Measurements from ENCODE around the gene ZNF107. TPM values are rescaled to one million over a fixed set of nuclear protein-coding genes. Genes with fewer than 3 reads are reported as not detected.
"Not testable (repeated sequence)": the region's sequence is repeated elsewhere in the genome, so short reads cannot be mapped to it uniquely, and the experiment has no call there.

The ZNF107 gene
- total RNA-seq, 1 experiment from 2014 or later = 7.3 TPM

- no peak for DNase-seq (ENCODE audit: low read depth)
These were observed 22.4 kb upstream of the ZNF107 start for GRCh38 chr7:64643566-64643965.

GRCh38 chr7:64651203-64651602, 14.7 kb upstream of the ZNF107 start:
- DNase-seq (ENCODE audit: low read depth) = no peak

- DNase-seq (ENCODE audit: low read depth) = no peak
These were observed 14.2 kb upstream of the ZNF107 start for GRCh38 chr7:64651632-64652165.

GRCh38 chr7:64653721-64654401, 12.1 kb upstream of the ZNF107 start:
- DNase-seq (ENCODE audit: low read depth) = no peak

- DNase-seq (ENCODE audit: low read depth) = no peak
These were observed 11.0 kb upstream of the ZNF107 start for GRCh38 chr7:64654796-64655548.

- no peak for DNase-seq (ENCODE audit: low read depth)
These were observed 10.1 kb upstream of the ZNF107 start for GRCh38 chr7:64655811-64656210.

GRCh38 chr7:64656489-64656888, 9.4 kb upstream of the ZNF107 start:
- DNase-seq (ENCODE audit: low read depth) = no peak

GRCh38 chr7:64662091-64662490, 3.8 kb upstream of the ZNF107 start:
- DNase-seq (ENCODE audit: low read depth) = not testable (repeated sequence)

- no peak for DNase-seq (ENCODE audit: low read depth)
These were observed 724 bp downstream of the ZNF107 start for GRCh38 chr7:64666663-64667050.

- no peak for DNase-seq (ENCODE audit: low read depth)
These were observed 1.4 kb downstream of the ZNF107 start for GRCh38 chr7:64667311-64667710.

- no peak for DNase-seq (ENCODE audit: low read depth)
These were observed 6.5 kb downstream of the ZNF107 start for GRCh38 chr7:64672414-64672813.

- no peak for DNase-seq (ENCODE audit: low read depth)
These were observed 19.2 kb downstream of the ZNF107 start for GRCh38 chr7:64685091-64685490.

GRCh38 chr7:64685741-64686140, 19.8 kb downstream of the ZNF107 start:
- DNase-seq (ENCODE audit: low read depth) = no peak

- DNase-seq (ENCODE audit: low read depth) = no peak
These were observed 20.7 kb downstream of the ZNF107 start for GRCh38 chr7:64686493-64687184.

GRCh38 chr7:64687249-64687648, 21.3 kb downstream of the ZNF107 start:
- no peak for DNase-seq (ENCODE audit: low read depth)

- no peak for DNase-seq (ENCODE audit: low read depth)
These were observed 23.1 kb downstream of the ZNF107 start for GRCh38 chr7:64688988-64689387.

- DNase-seq (ENCODE audit: low read depth) = no peak
These were observed 25.9 kb downstream of the ZNF107 start for GRCh38 chr7:64691831-64692230.

GRCh38 chr7:64697863-64698262, 31.9 kb downstream of the ZNF107 start:
- not testable (repeated sequence) for DNase-seq (ENCODE audit: low read depth)

- DNase-seq (ENCODE audit: low read depth) = no peak
These were observed 40.8 kb downstream of the ZNF107 start for GRCh38 chr7:64706625-64707292.

GRCh38 chr7:64717896-64718295, 52.0 kb downstream of the ZNF107 start:
- not testable (repeated sequence) for DNase-seq (ENCODE audit: low read depth)

- DNase-seq (ENCODE audit: low read depth) = no peak
These were observed 63.3 kb downstream of the ZNF107 start for GRCh38 chr7:64729089-64729848.

Measured in RPMI7951 (cell line).